HG02798 (cell line): ENCODE measurements around the gene ASB9.
"Not testable (repeated sequence)": the region's sequence is repeated elsewhere in the genome, so short reads cannot be mapped to it uniquely, and the experiment has no call there.

Experiments
- ATAC-seq: cut with Tn5 transposase; IDR thresholded peaks from one replicate; pipeline ENCODE4 v1.9.1; 2021; ENCODE audit warnings: mild to moderate bottlenecking; ENCODE audit not compliant: unreplicated experiment, poor library complexity

The ASB9 gene

GRCh38 chrX:15269618-15270521 lies at the start of gene ASB9:
TSS of gene ASB9 (minus strand) at chrX:15270083. CDS start at chrX:15269874, 209 bp downstream.
- no peak for ATAC-seq

GRCh38 chrX:15319075-15319474 lies 49.2 kb upstream of the ASB9 start:
- ATAC-seq = no peak

GRCh38 chrX:15315509-15315908 lies 45.6 kb upstream of the ASB9 start, which contains the start of gene ASB11:
TSS of gene ASB11 (minus strand) at chrX:15315640. CDS start at chrX:15315605, 35 bp downstream.
- no peak for ATAC-seq

- no peak for ATAC-seq
Observed at GRCh38 chrX:15314472-15314871, 44.6 kb upstream of the ASB9 start.

GRCh38 chrX:15311119-15311518 lies 41.2 kb upstream of the ASB9 start:
- ATAC-seq = no peak

- no peak for ATAC-seq
Observed at GRCh38 chrX:15310117-15310516, 40.2 kb upstream of the ASB9 start.

GRCh38 chrX:15305899-15306298 lies 36.0 kb upstream of the ASB9 start:
- not testable (repeated sequence) for ATAC-seq

GRCh38 chrX:15301924-15302323 lies 32.0 kb upstream of the ASB9 start:
- ATAC-seq = peak; percentile 53

- ATAC-seq = no peak
Observed at GRCh38 chrX:15299941-15300851, 30.3 kb upstream of the ASB9 start.

- no peak for ATAC-seq
Observed at GRCh38 chrX:15298780-15299179, 28.9 kb upstream of the ASB9 start.

GRCh38 chrX:15298201-15298600 lies 28.3 kb upstream of the ASB9 start:
- ATAC-seq = no peak

- no peak for ATAC-seq
Observed at GRCh38 chrX:15293451-15293850, 23.6 kb upstream of the ASB9 start.

- ATAC-seq = no peak
Observed at GRCh38 chrX:15292861-15293260, 23.0 kb upstream of the ASB9 start.

GRCh38 chrX:15277604-15278003 lies 7.7 kb upstream of the ASB9 start:
- ATAC-seq = no peak

- ATAC-seq = no peak
Observed at GRCh38 chrX:15274946-15275345, 5.1 kb upstream of the ASB9 start.

- ATAC-seq = not testable (repeated sequence)
Observed at GRCh38 chrX:15273275-15273674, 3.4 kb upstream of the ASB9 start.

- ATAC-seq = no peak
Observed at GRCh38 chrX:15271757-15272156, 1.9 kb upstream of the ASB9 start.

- no peak for ATAC-seq
Observed at GRCh38 chrX:15269120-15269519, 763 bp downstream of the ASB9 start.

GRCh38 chrX:15254852-15255251 lies 15.0 kb downstream of the ASB9 start:
- no peak for ATAC-seq

GRCh38 chrX:15245896-15246295 lies 24.0 kb downstream of the ASB9 start:
- no peak for ATAC-seq

GRCh38 chrX:15244421-15244820 lies 25.5 kb downstream of the ASB9 start:
- no peak for ATAC-seq
